H1 (cell line): ENCODE measurements around the gene PPP1CC. TPM values are rescaled to one million over a fixed set of nuclear protein-coding genes. Genes with fewer than 3 reads are reported as not detected.

ENCODE experiments used
- POU5F1 ChIP-seq: IDR thresholded peaks from 2 replicates; pipeline ENCODE4 v1.6.1; 2011; ENCODE audit warnings: low read depth, mild to moderate bottlenecking, low read length, moderate library complexity
- YY1 ChIP-seq: IDR thresholded peaks from 2 replicates; pipeline ENCODE4 v1.6.1; 2011; ENCODE audit warnings: low read depth, mild to moderate bottlenecking, low read length
- polyA plus RNA-seq, 7 experiments: library from polyadenylated mRNA; depleted of rRNA in 3 of 7; stranded (reverse) in 5 of 7; unstranded in 2 of 7; fragments of >200 nt in 5 of 7; fragments of 200-250 nt in 2 of 7; gene quantifications; 1 replicate in 5 of 7; 2 replicates in 1 of 7; 4 replicates in 1 of 7; pipeline versions ENCODE4 v1.2.1 to v1.2.3, GENCODE V29; 2011 to 2013; ENCODE audit warnings: missing spikeins in 2 of 7, mixed read lengths in 2 of 7
- total RNA-seq: library from RNA; stranded (reverse); fragmentation: NEBNext Ultra II Directional; extraction: Animal tissue kit (Norgen Biotek cat#: 25700); gene quantifications from 2 replicates; pipeline ENCODE4 v1.2.1, GENCODE V29; 2021
- TF ChIP-seq, protein P1 (sequence below): fragments of 300-600 bp; sonication (generic); IDR thresholded peaks from 2 replicates; pipeline ENCODE4 v1.7.1; 2012; ENCODE audit warnings: low read length, moderate library complexity, mild to moderate bottlenecking, inconsistent platforms; ENCODE audit not compliant: insufficient replicate concordance

Gene PPP1CC
- total and polyA plus RNA-seq, 2 of the 8 experiments (the other 6 are each of a cell fraction or from before 2014, with no cell fraction given): 193 to 350 TPM

DNA sequence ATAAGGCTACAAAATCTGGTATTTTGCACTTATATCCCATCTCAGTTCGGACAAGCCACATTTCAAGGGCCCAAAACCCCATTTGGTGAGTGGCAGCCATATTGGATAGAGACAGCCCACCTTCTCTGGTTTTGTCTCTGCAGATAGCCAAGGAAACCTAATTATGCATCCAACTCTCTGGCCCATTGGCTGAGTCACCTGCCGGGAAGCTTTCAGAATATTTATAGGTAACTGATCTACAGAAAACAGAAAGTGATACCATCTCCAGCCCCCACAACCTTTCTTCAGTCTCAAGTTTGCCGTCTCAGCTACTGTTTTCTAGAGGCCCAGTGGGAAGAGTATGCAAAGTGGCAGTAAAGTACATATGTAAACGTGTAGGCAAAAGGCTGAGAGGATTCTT lies 33.7 kb upstream of the PPP1CC start (continued):
- TF ChIP-seq, protein P1, sequence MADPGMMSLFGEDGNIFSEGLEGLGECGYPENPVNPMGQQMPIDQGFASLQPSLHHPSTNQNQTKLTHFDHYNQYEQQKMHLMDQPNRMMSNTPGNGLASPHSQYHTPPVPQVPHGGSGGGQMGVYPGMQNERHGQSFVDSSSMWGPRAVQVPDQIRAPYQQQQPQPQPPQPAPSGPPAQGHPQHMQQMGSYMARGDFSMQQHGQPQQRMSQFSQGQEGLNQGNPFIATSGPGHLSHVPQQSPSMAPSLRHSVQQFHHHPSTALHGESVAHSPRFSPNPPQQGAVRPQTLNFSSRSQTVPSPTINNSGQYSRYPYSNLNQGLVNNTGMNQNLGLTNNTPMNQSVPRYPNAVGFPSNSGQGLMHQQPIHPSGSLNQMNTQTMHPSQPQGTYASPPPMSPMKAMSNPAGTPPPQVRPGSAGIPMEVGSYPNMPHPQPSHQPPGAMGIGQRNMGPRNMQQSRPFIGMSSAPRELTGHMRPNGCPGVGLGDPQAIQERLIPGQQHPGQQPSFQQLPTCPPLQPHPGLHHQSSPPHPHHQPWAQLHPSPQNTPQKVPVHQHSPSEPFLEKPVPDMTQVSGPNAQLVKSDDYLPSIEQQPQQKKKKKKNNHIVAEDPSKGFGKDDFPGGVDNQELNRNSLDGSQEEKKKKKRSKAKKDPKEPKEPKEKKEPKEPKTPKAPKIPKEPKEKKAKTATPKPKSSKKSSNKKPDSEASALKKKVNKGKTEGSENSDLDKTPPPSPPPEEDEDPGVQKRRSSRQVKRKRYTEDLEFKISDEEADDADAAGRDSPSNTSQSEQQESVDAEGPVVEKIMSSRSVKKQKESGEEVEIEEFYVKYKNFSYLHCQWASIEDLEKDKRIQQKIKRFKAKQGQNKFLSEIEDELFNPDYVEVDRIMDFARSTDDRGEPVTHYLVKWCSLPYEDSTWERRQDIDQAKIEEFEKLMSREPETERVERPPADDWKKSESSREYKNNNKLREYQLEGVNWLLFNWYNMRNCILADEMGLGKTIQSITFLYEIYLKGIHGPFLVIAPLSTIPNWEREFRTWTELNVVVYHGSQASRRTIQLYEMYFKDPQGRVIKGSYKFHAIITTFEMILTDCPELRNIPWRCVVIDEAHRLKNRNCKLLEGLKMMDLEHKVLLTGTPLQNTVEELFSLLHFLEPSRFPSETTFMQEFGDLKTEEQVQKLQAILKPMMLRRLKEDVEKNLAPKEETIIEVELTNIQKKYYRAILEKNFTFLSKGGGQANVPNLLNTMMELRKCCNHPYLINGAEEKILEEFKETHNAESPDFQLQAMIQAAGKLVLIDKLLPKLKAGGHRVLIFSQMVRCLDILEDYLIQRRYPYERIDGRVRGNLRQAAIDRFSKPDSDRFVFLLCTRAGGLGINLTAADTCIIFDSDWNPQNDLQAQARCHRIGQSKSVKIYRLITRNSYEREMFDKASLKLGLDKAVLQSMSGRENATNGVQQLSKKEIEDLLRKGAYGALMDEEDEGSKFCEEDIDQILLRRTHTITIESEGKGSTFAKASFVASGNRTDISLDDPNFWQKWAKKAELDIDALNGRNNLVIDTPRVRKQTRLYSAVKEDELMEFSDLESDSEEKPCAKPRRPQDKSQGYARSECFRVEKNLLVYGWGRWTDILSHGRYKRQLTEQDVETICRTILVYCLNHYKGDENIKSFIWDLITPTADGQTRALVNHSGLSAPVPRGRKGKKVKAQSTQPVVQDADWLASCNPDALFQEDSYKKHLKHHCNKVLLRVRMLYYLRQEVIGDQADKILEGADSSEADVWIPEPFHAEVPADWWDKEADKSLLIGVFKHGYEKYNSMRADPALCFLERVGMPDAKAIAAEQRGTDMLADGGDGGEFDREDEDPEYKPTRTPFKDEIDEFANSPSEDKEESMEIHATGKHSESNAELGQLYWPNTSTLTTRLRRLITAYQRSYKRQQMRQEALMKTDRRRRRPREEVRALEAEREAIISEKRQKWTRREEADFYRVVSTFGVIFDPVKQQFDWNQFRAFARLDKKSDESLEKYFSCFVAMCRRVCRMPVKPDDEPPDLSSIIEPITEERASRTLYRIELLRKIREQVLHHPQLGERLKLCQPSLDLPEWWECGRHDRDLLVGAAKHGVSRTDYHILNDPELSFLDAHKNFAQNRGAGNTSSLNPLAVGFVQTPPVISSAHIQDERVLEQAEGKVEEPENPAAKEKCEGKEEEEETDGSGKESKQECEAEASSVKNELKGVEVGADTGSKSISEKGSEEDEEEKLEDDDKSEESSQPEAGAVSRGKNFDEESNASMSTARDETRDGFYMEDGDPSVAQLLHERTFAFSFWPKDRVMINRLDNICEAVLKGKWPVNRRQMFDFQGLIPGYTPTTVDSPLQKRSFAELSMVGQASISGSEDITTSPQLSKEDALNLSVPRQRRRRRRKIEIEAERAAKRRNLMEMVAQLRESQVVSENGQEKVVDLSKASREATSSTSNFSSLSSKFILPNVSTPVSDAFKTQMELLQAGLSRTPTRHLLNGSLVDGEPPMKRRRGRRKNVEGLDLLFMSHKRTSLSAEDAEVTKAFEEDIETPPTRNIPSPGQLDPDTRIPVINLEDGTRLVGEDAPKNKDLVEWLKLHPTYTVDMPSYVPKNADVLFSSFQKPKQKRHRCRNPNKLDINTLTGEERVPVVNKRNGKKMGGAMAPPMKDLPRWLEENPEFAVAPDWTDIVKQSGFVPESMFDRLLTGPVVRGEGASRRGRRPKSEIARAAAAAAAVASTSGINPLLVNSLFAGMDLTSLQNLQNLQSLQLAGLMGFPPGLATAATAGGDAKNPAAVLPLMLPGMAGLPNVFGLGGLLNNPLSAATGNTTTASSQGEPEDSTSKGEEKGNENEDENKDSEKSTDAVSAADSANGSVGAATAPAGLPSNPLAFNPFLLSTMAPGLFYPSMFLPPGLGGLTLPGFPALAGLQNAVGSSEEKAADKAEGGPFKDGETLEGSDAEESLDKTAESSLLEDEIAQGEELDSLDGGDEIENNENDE: no peak
- no peak for TF ChIP-seq POU5F1
- TF ChIP-seq YY1: peak; percentile 81
